ACC112 (cell line): Measurements from ENCODE around the gene ACO2.
"Not testable (repeated sequence)": the region's sequence is repeated elsewhere in the genome, so short reads cannot be mapped to it uniquely, and the experiment has no call there.

Experiments used
- H2AFZ ChIP-seq: fragments of 200-600 bp; sonication (generic); one replicate; pipeline ENCODE4 v1.6.0; 2017; ENCODE audit warnings: antibody characterized with exemption, low read length; ENCODE audit not compliant: unreplicated experiment
- H3K27ac ChIP-seq: fragments of 200-600 bp; sonication (generic); 2 replicates; pipeline ENCODE4 v1.5.1; 2014; ENCODE audit warnings: low read depth, mild to moderate bottlenecking, antibody characterized with exemption, low read length, moderate library complexity
- H3K27me3 ChIP-seq: fragments of 200-600 bp; sonication (generic); 2 replicates; pipeline ENCODE4 v1.6.1; 2014; ENCODE audit warnings: mild to moderate bottlenecking, antibody characterized with exemption, low read length, moderate library complexity, mixed read lengths; ENCODE audit not compliant: insufficient read depth
- H3K36me3 ChIP-seq: fragments of 200-600 bp; sonication (generic); 2 replicates; pipeline ENCODE4 v1.6.1; 2016; ENCODE audit warnings: mild to moderate bottlenecking, antibody characterized with exemption, low read length, moderate library complexity, mixed read lengths; ENCODE audit not compliant: insufficient read depth
- H3K4me1 ChIP-seq: fragments of 200-600 bp; sonication (generic); one replicate; pipeline ENCODE4 v1.6.1; 2016; ENCODE audit warnings: low read length, mixed read lengths; ENCODE audit not compliant: insufficient read depth, unreplicated experiment, control insufficient read depth
- H3K4me3 ChIP-seq: fragments of 200-600 bp; sonication (generic); 2 replicates; pipeline ENCODE4 v1.5.1; 2014; ENCODE audit warnings: mild to moderate bottlenecking, low read depth, low read length
- H3K79me2 ChIP-seq: fragments of 200-600 bp; sonication (generic); one replicate; pipeline ENCODE4 v1.6.0; 2016; ENCODE audit warnings: low read length; ENCODE audit not compliant: control insufficient read depth, unreplicated experiment, insufficient read depth

The ACO2 gene

DNA sequence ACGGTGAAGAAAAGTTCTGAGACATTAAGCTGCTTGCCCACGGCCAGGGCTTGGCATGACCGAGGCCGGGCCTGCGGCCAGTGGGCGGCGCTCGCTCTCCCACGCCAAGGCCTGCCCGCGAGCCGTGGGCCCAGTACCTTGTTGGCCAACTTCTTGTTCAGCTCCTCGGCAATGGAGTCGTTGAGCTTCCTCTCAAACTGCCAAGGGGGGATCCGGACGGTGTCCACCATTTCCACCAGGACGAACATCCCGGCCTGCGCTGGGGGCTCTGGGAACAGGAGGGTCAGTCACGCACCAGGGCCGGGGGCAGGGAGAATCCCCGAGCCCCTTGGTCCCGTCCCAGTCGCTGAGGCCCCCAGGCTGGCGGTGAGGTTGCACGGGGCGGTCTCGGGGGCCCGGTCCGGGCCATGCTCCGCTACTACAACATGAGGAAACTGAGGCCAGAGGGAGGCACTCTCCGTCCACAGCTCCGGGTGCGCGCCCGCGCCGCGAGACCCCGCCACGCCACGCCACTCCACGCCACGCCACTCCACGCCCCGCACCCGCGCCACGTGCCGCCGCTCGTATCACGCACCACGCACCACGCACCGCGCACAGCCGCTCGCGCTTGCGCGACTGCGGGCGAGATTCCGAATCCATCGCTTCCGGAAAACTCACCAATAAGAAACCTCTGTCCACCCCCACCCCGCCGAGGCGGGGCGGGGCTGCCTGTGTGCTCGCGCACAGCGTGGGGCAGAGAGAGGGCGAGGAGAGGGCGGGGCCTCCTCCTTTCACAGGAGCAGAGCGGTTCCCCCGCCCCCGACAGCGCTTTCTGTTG is 75.1 kb downstream of the ACO2 start, which contains the start of gene POLR3H:
Gene POLR3H (minus strand): TSS at position 617 of the 817 bp plus-strand sequence. CDS start 369 bp downstream, at position 248.
- H3K36me3 ChIP-seq: no peaks in the 10 kb centered on the region
- peaks cover 5% of the 10 kb centered on the region for H3K4me1 ChIP-seq
- H2AFZ ChIP-seq: peak within 1 kb of the TSS; percentile 60
- peak within 1 kb of the TSS; percentile 68; the same call in 1 of the 2 replicates for H3K27ac ChIP-seq
- peak within 1 kb of the TSS; percentile 96 for H3K4me3 ChIP-seq
- no peaks in the 10 kb centered on the region for H3K27me3 ChIP-seq
- peaks cover 39% of the 10 kb centered on the region for H3K79me2 ChIP-seq

DNA sequence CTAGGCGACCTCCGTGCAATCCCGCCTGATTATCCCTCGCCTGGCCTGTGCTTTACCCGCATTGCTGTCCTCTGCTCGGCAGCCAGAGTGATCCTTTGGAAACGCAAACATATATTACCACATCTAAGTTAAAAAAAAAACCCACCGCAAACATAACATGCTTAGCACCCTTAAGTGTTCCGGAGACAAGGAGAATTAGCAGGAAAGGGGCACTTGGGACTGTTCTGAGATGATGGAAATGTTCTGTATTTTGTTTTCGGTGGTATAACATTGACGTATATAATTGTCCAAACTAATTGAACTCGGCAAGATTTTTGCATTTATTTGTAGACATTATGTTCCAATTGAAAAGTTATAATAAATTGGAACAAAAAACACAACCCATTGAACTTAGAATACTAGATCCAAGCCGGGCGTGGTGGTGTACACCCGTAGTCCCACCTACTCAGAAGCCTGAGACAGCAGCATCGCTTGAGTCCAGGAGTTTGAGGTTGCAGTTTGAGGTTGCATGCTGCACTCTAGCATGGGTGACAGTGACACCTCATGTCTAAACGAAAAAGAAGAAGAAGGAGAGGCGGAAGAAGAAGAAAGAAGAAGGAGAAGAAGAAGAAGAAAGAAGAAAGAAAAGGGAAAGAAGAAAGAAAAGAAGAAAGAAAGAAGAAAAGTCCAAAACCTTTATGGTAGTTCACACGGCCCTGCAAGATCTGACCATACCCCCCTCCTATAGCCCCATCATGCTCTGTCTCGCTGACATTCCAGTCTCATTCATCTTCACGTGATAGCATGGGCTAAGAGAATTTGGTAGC is 76.0 kb downstream of the ACO2 start:
- H2AFZ ChIP-seq: peak overlapping the region; percentile 60
- peak overlapping the region; percentile 43; the same call in 1 of the 2 replicates for H3K27ac ChIP-seq
- H3K4me3 ChIP-seq: peak overlapping the region; percentile 96
- H3K79me2 ChIP-seq: peaks cover 33% of the 10 kb centered on the region
- peaks cover 5% of the 10 kb centered on the region for H3K4me1 ChIP-seq
- H3K27me3 ChIP-seq: no peaks in the 10 kb centered on the region
- H3K36me3 ChIP-seq: no peaks in the 10 kb centered on the region

DNA sequence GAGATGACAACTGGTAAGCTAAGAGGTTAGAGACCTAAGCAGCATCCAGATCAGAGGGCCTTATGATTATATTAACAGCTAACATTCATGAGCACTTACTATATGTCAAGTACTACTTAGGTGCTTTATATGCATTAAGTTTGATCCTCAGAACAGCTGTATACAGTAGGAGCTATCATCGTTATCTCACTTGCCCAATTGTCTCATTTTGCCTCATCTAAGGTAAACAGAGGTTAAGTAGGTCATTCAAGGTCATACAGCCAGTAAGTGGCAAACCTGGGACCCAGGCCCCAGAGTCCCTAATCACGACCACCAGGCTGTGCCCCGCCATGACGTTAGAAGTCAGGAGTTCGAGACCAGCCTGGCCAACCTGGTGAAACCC is 79.9 kb downstream of the ACO2 start:
- Histone ChIP-seq H3K27me3 (no peaks in the 10 kb centered on the region), H2AFZ (no peak overlapping the region), H3K79me2 (peaks cover 3% of the 10 kb centered on the region), H3K4me3 (no peak overlapping the region), H3K4me1 (peaks cover 5% of the 10 kb centered on the region), H3K27ac (no peak overlapping the region), H3K36me3 (no peaks in the 10 kb centered on the region)

DNA sequence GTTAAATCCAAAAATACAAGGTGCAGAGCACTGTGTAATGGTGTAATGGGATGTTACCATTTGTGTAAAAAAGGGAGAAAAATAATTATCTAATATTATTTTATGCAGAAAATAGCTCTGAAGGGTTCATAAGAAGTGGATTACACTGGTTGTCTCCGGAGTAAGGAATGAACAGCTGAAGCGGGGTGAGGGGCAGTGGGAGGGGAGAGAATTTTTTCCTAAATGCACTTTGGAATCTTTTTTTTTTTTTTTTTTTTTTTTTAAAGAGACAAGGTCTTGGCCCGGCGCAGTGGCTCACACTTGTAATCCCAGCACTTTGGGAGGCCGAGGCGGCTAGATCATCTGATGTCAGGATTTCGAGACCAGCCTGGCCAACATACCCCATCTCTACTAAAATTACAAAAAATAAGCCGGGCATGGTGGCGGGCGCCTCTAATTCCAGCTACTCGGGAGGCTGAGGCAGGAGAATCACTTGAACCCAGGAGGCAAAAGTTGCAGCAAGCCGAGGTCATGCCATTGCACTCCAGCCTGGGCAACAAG is 82.1 kb downstream of the ACO2 start:
- Histone ChIP-seq H3K79me2 (no peaks in the 10 kb centered on the region), H2AFZ (no peak overlapping the region), H3K4me3 (no peak overlapping the region), H3K27ac (no peak overlapping the region), H3K27me3 (no peaks in the 10 kb centered on the region), H3K36me3 (no peaks in the 10 kb centered on the region), H3K4me1 (no peaks in the 10 kb centered on the region)

DNA sequence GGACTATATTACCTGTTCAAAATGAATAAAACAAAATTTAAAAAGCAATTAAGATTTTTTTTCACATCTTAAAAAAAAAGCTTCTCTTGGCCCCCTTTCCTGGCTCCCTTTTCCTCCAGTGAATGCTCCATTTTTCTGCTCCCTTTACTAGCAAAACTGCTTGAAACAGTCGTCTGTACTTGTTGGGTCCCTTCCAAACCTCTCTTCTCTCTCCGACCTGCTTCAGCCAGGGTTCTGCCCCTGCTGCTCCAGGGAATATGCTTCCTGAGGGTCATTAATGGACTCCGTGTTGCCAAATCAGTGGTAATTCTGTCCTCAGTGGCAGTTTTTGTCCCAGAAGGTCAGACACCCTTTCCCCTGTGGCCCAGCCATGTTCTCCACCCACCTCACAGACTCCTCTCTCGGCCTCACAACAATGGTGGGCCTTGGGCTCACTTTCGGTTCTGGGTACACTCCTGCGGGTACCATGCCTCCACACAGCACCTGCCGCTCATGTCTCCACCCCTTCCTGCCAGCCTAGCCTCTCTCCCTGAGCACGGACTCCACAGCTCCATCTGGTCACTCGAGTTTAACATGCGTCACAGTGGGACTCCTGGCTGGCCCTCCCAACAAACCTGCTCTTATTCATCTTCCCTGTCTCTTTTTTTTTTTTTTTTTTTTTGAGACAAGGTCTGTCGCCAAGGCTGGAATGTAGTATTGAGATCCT is 83.1 kb downstream of the ACO2 start:
- H2AFZ ChIP-seq: no peak overlapping the region
- H3K27me3 ChIP-seq: no peaks in the 10 kb centered on the region
- peaks cover 2% of the 10 kb centered on the region for H3K4me1 ChIP-seq
- no peak overlapping the region for H3K4me3 ChIP-seq
- H3K27ac ChIP-seq: no peak overlapping the region
- no peaks in the 10 kb centered on the region for H3K36me3 ChIP-seq
- H3K79me2 ChIP-seq: no peaks in the 10 kb centered on the region

DNA sequence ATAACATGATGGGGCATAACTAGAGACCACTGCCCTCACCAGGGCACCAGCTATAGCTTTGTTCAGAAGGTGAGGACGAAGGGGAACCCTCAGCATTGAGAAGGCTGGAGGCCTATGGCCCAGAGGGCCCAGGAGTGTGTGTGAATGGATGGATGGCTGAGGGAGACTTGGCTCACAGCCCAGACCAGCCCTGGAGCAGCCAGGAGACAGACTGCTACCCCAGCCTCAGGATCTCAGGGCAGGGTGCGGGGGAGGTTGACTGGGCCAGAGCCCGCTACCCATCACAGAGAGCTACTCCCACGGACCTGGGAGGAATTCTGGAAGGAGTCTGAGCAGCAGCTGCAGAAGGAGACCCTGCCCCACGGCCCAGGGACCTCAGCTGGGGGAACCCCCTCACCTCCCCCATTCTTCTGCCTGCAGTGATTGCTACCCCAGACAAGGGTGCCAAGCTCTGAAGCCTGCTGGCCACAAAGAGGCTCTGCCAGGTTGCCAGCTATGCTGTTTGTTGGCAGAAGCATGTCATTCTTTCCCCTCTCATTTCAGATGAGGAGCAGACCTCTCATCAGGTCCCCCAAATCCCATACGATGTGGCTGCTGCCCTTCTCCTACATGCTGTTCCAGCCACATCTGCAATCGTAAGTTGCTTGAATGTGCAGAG is 86.5 kb downstream of the ACO2 start:
- Histone ChIP-seq H3K4me1 (peaks cover 9% of the 10 kb centered on the region), H3K27ac (no peak overlapping the region), H3K79me2 (no peaks in the 10 kb centered on the region), H3K36me3 (no peaks in the 10 kb centered on the region), H3K4me3 (no peak overlapping the region), H2AFZ (no peak overlapping the region), H3K27me3 (no peaks in the 10 kb centered on the region)

DNA sequence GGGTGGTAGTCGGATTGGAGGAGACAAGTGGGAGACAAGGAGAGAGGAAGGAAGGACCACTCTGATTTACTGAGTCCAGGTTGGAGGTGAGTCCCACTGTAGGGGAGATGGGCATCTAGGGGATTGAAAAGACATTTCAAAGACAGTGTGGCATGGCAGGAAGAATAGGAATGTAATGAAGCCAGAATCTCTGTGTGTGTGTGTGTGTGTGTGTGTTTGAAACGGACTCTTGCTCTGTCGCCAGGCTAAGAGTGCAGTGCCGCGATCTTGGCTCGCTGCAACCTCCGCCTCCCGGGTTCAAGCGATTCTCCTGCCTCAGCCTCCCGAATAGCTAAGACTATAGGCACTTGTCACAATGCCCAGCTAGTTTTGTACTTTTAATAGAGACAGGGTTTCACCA is 87.6 kb downstream of the ACO2 start:
- H3K4me1 ChIP-seq: peaks cover 9% of the 10 kb centered on the region
- H3K27me3 ChIP-seq: no peaks in the 10 kb centered on the region
- no peaks in the 10 kb centered on the region for H3K79me2 ChIP-seq
- H2AFZ ChIP-seq: no peak overlapping the region
- no peak overlapping the region for H3K27ac ChIP-seq
- no peaks in the 10 kb centered on the region for H3K36me3 ChIP-seq
- no peak overlapping the region for H3K4me3 ChIP-seq

DNA sequence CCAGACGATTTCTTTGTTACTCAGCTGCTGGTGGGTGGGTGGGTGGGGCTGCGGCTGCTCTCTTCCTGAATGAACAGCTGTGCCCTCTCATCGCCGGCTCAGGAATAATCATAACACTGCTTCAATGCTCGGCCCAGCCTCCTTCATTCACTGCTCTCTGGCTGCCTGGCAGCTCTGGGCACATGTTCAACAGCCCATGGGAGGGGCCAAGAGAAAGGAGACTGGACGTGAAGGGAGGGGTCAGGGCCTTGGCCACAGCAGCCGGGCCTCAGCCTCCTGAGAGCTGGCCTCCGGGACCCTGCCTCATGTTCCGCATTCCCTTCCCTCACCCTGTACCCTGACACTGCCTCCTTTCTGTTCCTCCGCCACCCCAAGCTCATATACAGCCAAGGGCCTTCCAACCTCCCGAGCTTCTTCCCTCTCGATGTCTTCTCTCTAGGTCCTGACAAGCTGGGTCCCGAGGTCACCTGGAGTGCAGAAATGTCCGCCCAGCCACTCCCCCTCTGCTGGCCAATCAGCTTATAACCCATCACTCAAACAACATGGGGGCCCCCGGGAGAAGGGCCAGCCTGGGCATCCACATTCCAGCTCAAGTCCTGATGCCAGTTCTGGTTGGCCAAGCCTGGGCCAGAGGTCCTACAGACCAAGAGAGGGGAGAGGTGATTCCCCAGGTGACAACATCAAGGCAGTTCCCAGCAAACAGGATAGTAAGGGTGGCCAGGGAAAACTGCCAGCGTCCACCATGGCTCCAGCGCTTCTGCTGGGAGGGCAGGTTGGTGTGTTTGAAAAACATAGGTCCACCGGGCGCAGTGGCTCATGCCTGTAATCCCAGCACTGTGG is 88.7 kb downstream of the ACO2 start:
- no peaks in the 10 kb centered on the region for H3K79me2 ChIP-seq
- no peak overlapping the region for H3K4me3 ChIP-seq
- H3K4me1 ChIP-seq: peaks cover 10% of the 10 kb centered on the region
- no peak overlapping the region for H3K27ac ChIP-seq
- H2AFZ ChIP-seq: peak overlapping the region; percentile 60
- H3K27me3 ChIP-seq: no peaks in the 10 kb centered on the region
- no peaks in the 10 kb centered on the region for H3K36me3 ChIP-seq

DNA sequence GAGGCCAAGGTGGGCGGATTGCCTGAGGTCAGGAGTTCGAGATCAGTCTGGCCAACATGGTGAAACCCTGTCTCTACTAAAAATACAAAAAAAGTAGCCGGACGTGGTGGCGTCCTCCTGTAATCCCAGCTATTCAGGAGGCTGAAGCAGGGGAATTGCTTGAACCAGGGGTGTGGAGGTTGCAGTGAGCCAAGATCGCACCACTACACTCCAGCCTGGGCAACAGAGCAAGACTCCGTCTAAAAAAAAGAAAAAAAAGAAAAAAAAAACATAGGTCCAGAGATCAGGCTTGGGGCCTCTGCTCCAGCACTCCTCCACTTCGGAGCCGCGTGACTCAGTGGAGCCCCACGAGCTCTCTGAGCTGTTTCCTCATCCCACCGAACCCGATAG is 89.3 kb downstream of the ACO2 start:
- not testable (repeated sequence) for H3K4me3 ChIP-seq, H3K79me2 ChIP-seq, H3K27ac ChIP-seq, H3K27me3 ChIP-seq, H3K36me3 ChIP-seq, H2AFZ ChIP-seq
- peaks cover 16% of the 10 kb centered on the region for H3K4me1 ChIP-seq
